Measurements from ENCODE around the gene LCA5. TPM values are rescaled to one million over a fixed set of nuclear protein-coding genes. Genes with fewer than 3 reads are reported as not detected.
A peak's percentile ranks its signal among the peaks of the same experiment; 100 is the strongest.

The LCA5 gene
- total and polyA plus RNA-seq, 2 donors (not counting 3 experiments of a cell fraction or from before 2014, with no cell fraction given): 0.57 to 4.2 TPM

DNA sequence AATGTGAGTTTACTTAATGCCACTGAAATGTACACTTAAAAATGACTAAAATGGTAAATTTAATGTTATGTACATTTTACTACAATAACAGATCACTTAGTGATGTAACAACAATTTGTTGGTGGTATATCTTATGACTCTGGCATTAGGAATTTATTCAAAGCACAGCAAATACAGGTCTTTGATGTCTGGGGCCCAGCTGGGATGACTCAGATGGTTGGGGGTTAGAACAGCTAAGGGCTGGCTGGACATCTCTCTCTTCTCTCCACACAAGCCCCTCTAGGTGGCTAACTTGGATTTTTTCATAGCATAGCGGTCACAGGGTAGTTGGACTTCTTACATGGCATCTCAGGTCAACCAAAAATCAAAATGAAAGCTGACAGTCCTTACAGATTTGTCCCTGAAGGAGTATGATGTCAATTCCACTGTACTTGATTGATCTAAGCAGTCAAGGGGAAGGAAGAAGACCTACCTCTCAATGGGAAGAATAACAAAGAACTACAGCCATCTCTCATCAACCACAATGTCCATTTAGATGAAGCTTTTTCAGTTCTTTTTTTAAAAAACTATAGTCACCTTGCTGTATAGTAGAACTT, 37.5 kb upstream of the LCA5 start:
- Histone ChIP-seq H3K27ac (ENCODE audit: insufficient read depth, low read depth, low read length) (no peak overlapping the region), H4K20me1 (replicated peaks; ENCODE audit: control insufficient read depth, extremely low read depth, insufficient read depth, low read length) (no peaks in the 10 kb centered on the region), H2AFZ (ENCODE audit: low read depth, low read length) (no peak overlapping the region), H3K79me2 (ENCODE audit: control insufficient read depth, insufficient read depth, low read length) (no peaks in the 10 kb centered on the region), H3K27me3 (ENCODE audit: control insufficient read depth in 2 of 2, insufficient read depth in 2 of 2, low read length in 2 of 2) (no peaks in the 10 kb centered on the region), H3K9ac (replicated peaks; ENCODE audit: extremely low read depth, insufficient read depth, low read length) (no peak overlapping the region), H3K4me3 (replicated peaks in 1 of 3; ENCODE audit: insufficient read depth in 1 of 3, low read depth in 1 of 3, low read length in 3 of 3) (no peak overlapping the region), H3K9me3 (replicated peaks; ENCODE audit: control insufficient read depth, insufficient read depth, low read length) (no peaks in the 10 kb centered on the region), H3K4me1 (ENCODE audit: control insufficient read depth, extremely low read depth, insufficient read depth, low read length) (peaks cover 23% of the 10 kb centered on the region), H3K9me1 (replicated peaks; ENCODE audit: control insufficient read depth, extremely low read depth, insufficient read depth, low read length) (no peaks in the 10 kb centered on the region), H3K4me2 (ENCODE audit: insufficient read depth, low read length) (no peak overlapping the region), H3K36me3 (ENCODE audit: control insufficient read depth in 2 of 2, extremely low read depth in 1 of 2, insufficient read depth in 2 of 2, low read length in 2 of 2) (no peaks in the 10 kb centered on the region)
- no TSS peak for BruUV-seq (replicated peaks)
- intact Hi-C loops (cut with micrococcal nuclease): loop anchor here (5.0 kb wide), 1 partner anchor 183 kb away; no protein-coding TSS in a partner anchor
- FAIRE-seq (peak; percentile 72), DNase-seq (ENCODE audit: low read depth, low spot score) (peak; percentile 33)
- CTCF ChIA-PET: interaction anchor here (1.1 to 2.4 kb wide), 7 partner anchors 9 to 293 kb away, joined by 3 to 10 read pairs (median 3); no protein-coding TSS in a partner anchor
- TF ChIP-seq GATA2 (IDR thresholded peaks at IDR 0.05; ENCODE audit: insufficient read depth, insufficient read length, low read depth, low read length) (no peak), MYC (IDR thresholded peaks at IDR 0.05; ENCODE audit: low read depth, low read length) (no peak), POLR2AphosphoS5 (IDR thresholded peaks at IDR 0.05; ENCODE audit: insufficient read depth, low read depth, low read length) (no peak), JUN (IDR thresholded peaks at IDR 0.05; ENCODE audit: borderline replicate concordance, insufficient read depth, insufficient read length, low read depth) (peak; percentile 38), EZH2 (IDR thresholded peaks at IDR 0.05; ENCODE audit: borderline replicate concordance, low read depth, low read length, severe bottlenecking) (no peak), POLR2A (IDR thresholded peaks at IDR 0.05; ENCODE audit: low read depth, low read length) (no peak), FOS (IDR thresholded peaks at IDR 0.05; ENCODE audit: borderline replicate concordance, insufficient read depth, low read length) (peak; percentile 69)
- TF ChIP-seq, protein P1, sequence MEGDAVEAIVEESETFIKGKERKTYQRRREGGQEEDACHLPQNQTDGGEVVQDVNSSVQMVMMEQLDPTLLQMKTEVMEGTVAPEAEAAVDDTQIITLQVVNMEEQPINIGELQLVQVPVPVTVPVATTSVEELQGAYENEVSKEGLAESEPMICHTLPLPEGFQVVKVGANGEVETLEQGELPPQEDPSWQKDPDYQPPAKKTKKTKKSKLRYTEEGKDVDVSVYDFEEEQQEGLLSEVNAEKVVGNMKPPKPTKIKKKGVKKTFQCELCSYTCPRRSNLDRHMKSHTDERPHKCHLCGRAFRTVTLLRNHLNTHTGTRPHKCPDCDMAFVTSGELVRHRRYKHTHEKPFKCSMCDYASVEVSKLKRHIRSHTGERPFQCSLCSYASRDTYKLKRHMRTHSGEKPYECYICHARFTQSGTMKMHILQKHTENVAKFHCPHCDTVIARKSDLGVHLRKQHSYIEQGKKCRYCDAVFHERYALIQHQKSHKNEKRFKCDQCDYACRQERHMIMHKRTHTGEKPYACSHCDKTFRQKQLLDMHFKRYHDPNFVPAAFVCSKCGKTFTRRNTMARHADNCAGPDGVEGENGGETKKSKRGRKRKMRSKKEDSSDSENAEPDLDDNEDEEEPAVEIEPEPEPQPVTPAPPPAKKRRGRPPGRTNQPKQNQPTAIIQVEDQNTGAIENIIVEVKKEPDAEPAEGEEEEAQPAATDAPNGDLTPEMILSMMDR (IDR thresholded peaks at IDR 0.05; ENCODE audit: extremely low read depth in 1 of 2, insufficient read depth in 1 of 2, low read depth in 1 of 2, low read length in 2 of 2): no peak
- TF ChIP-seq, protein P2, sequence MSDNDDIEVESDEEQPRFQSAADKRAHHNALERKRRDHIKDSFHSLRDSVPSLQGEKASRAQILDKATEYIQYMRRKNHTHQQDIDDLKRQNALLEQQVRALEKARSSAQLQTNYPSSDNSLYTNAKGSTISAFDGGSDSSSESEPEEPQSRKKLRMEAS (IDR thresholded peaks at IDR 0.05; ENCODE audit: insufficient read depth, insufficient read length): no peak
- dilution Hi-C loops (cut with MboI; ENCODE audit: extremely low pct_ligation_motif_present, low sequenced_read_pairs): no loop called here
- POLR2A ChIA-PET: no interaction called here

All from endothelial cell of umbilical vein (primary cell).